H54 (cell line): ENCODE measurements around the gene ZKSCAN1.

ENCODE experiments used
- DNase-seq: peaks from one replicate; pipeline ENCODE4 v3.0.0; 2011; ENCODE audit warnings: low spot score, mixed read lengths; ENCODE audit not compliant: insufficient read length
- FAIRE-seq: peaks from 3 replicates; lab custom pipeline; 2011; peaks lifted over from hg19 to GRCh38; lab: Jason Lieb, UNC
- POLR2A ChIP-seq: IDR thresholded peaks from 2 replicates; pipeline ENCODE4 v1.6.1; 2011; ENCODE audit warnings: low read depth, mild to moderate bottlenecking, low read length

Gene ZKSCAN1

GRCh38 chr7:100016215-100016901 is 962 bp downstream of the ZKSCAN1 start:
- DNase-seq, result no peak
- no peak for TF ChIP-seq POLR2A
- FAIRE-seq, result no peak

- DNase-seq, result no peak
- TF ChIP-seq POLR2A, result no peak
- no peak for FAIRE-seq
These were observed 1.9 kb downstream of the ZKSCAN1 start for GRCh38 chr7:100017300-100017699.

GRCh38 chr7:100017875-100018274 is 2.5 kb downstream of the ZKSCAN1 start:
- FAIRE-seq (no peak), DNase-seq (no peak)
- no peak for TF ChIP-seq POLR2A

GRCh38 chr7:100019908-100020307 is 4.5 kb downstream of the ZKSCAN1 start:
- FAIRE-seq, result no peak
- DNase-seq, result no peak
- no peak for TF ChIP-seq POLR2A

DNA sequence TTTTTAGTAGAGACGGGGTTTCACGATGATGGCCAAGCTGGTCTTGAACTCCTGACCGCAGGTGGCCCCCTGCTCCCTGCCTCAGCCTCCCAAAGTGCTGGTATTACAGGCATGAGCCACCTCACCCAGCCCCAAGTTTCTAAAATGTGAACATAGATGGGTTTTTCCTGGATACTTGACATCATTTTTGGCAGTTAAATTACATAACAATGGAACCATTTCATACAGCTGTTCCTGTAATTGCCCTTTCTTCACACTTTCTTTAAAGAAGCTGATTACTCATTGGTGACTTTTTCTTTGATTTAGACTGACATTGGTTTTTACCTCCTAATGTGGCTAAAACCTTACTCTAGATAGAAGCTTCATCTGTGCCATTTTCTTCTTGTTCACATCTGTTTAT is 5.9 kb downstream of the ZKSCAN1 start:
- no peak for FAIRE-seq
- TF ChIP-seq POLR2A, result no peak
- DNase-seq, result no peak

GRCh38 chr7:100022621-100023020 is 7.2 kb downstream of the ZKSCAN1 start:
- DNase-seq (no peak), FAIRE-seq (no peak)
- TF ChIP-seq POLR2A, result no peak

- TF ChIP-seq POLR2A, result no peak
- no peak for DNase-seq
- FAIRE-seq, result no peak
These were observed 8.1 kb downstream of the ZKSCAN1 start for GRCh38 chr7:100023526-100023925.

DNA sequence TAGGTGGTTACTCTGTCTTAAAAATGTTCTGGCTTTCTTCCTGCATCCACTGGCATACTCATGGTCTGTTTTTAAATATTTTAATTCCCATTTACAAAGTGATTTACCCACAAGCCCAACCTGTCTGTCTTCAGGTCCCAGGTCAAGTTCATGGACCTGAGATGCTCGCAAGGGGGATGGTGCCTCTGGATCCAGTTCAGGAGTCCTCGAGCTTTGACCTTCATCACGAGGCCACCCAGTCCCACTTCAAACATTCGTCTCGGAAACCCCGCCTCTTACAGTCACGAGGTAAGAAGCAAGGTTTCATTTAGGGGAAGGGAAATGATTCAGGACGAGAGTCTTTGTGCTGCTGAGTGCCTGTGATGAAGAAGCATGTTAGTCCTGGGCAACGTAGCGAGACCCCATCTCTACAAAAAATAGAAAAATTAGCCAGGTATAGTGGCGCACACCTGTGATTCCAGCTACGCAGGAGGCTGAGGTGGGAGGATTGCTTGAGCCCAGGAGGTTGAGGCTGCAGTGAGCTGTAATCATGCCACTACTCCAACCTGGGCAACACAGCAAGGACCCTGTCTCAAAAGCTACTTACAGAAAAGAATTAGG is 8.7 kb downstream of the ZKSCAN1 start:
- no peak for TF ChIP-seq POLR2A
- FAIRE-seq, result no peak
- no peak for DNase-seq

DNA sequence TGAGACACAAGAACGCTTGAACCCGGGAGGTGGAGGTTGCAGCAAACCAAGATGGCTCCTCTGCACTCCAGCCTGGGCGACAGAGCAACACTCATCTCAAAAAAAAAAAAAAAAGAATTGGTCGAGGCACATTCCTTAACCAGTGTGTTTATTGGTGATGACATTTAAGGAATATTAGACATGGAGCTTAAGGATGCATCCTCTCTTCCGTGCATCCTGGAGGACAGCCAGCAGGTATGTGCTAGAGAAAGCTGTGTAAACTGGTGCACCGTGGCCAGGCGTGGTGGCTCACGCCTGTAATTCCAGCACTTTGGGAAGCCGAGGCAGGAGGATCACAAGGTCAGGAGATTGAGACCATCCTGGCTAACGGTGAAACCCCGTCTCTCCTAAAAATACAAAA is 11.8 kb downstream of the ZKSCAN1 start:
- no peak for TF ChIP-seq POLR2A
- FAIRE-seq (no peak), DNase-seq (no peak)

- TF ChIP-seq POLR2A, result no peak
- FAIRE-seq (no peak), DNase-seq (no peak)
These were observed 14.2 kb downstream of the ZKSCAN1 start for GRCh38 chr7:100029596-100029995.

DNA sequence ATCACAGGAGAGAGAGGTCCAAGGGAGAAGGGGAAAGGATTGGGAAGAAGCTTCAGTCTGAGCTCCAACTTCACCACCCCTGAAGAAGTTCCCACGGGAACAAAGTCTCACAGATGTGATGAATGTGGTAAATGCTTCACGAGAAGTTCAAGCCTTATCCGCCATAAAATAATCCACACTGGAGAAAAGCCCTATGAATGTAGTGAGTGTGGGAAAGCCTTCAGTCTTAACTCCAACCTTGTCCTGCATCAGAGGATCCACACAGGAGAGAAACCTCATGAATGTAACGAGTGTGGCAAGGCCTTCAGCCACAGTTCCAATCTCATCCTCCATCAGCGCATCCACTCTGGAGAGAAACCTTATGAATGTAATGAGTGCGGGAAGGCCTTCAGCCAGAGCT is 18.1 kb downstream of the ZKSCAN1 start:
- TF ChIP-seq POLR2A, result no peak
- no peak for FAIRE-seq
- no peak for DNase-seq

DNA sequence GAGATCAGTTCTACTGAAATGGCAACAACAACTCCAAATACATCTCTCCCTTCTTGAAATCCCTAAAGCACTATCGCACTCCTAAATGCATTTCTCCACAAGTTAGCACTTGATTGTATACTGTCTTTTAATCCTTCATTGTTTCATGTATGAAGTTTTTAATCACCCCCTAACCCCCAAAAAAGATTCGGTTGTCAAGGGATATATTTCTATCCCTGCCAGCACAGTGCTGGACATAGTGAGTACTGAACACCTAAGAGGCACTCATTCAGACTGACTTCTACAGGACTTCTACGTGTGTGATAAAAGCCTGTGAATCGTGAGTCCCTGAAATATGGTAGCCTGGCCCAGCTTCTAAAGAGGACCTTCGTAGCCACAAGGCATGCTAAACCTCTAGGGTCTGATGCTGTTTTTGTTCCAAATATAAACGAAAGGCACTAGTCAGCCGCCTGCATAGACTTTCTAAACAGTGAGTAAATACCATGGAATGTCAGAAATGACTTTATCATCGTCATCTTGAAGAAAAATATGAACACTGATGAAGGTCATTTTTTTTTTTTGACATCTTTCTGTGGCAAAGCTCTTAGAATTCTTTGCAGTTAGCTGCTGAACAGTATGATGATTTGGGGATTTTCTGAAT is 19.6 kb downstream of the ZKSCAN1 start:
- FAIRE-seq, result no peak
- peak; percentile 55 for DNase-seq
- no peak for TF ChIP-seq POLR2A

GRCh38 chr7:100035876-100036275 is 20.5 kb downstream of the ZKSCAN1 start:
- no peak for TF ChIP-seq POLR2A
- FAIRE-seq (no peak), DNase-seq (no peak)

DNA sequence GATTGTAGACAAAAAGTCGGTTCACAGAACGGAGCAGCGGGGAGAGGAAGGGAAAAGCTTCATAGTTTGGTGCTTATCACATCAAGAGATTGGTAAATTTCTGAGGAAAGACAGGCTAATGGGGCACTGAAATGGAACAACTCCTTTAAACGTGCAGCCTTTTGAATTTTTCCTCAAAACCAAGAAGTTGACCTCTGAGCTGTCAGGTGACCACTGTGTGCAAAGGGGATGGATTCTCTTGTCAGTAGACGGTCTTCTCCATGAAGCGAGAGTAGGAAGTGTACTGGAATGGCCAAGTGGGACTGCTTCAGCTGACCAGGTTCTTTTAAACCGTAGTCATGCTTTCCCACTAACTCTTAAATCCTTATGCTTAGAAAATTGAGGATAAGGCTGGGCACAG is 22.9 kb downstream of the ZKSCAN1 start:
- TF ChIP-seq POLR2A, result no peak
- DNase-seq (no peak), FAIRE-seq (no peak)

DNA sequence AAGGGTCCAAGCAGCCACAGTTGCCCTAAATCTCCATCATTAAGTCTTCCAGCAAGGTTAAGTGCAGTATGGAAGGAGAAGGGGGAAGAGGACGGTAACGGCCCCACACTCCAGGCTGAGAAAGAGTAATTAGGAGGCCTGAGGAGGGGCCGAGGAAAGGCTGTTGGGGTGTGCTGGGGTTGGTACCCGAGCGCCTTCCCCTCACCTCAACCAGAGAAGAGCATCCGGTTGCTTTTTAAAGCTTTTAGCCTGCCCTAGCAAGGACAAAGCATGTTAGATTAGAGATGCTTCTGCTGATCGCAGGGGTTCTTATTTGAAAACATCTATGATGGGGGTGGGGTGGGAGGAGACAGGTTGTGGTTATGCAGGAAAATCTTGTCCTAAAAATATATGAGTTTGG is 25.2 kb downstream of the ZKSCAN1 start:
- no peak for DNase-seq
- TF ChIP-seq POLR2A, result no peak
- FAIRE-seq, result no peak
